IMR-90 (cell line): Measurements from ENCODE around the gene ZNF410. TPM values are rescaled to one million over a fixed set of nuclear protein-coding genes. Genes with fewer than 3 reads are reported as not detected.
A peak's percentile ranks its signal among the peaks of the same experiment; 100 is the strongest.

Experiments used
- ATAC-seq: fragments of 200-7000 bp; cut with Tn5 transposase; 2 replicates; pipeline ENCODE4 v1.9.1; 2020; ENCODE audit warnings: low read depth, mild to moderate bottlenecking, moderate library complexity
- BruUV-seq: library from RNA; stranded (reverse); fragments of 400-500 nt; replicated peaks from 2 replicates; lab custom pipeline; 2021; lab: Mats Ljungman, UMichigan
- CTCF ChIA-PET: fragments of 300-600 bp; formaldehyde crosslinking; extraction: SDS; loops from one replicate; lab custom pipeline; 2021; ENCODE audit warnings: antibody characterized with exemption; lab: Yijun Ruan, JAX
- POLR2A ChIA-PET: fragments of 300-600 bp; sonication (Branson Sonifier 250); formaldehyde crosslinking; loops from one replicate; lab custom pipeline; 2022; ENCODE audit warnings: antibody characterized with exemption; ENCODE audit not compliant: unreplicated experiment; lab: Charles Lee
- DNase-seq: peaks from one replicate; pipeline ENCODE4 v3.0.0; 2013
- H2AFZ ChIP-seq: replicated peaks from 2 replicates; pipeline ENCODE3; 2013; ENCODE audit warnings: low read length, mild to moderate bottlenecking; ENCODE audit not compliant: poor library complexity
- H2AK5ac ChIP-seq: 2 replicates; pipeline ENCODE4 v1.6.1; 2013; ENCODE audit warnings: low read depth, low read length, inconsistent platforms
- H2AK9ac ChIP-seq: replicated peaks from 2 replicates; pipeline ENCODE3; 2013; ENCODE audit warnings: mild to moderate bottlenecking, low read depth, low read length, moderate library complexity; ENCODE audit not compliant: poor library complexity
- H2BK120ac ChIP-seq: 2 replicates; pipeline ENCODE4 v1.6.1; 2013; ENCODE audit warnings: low read depth, low read length, inconsistent platforms
- H2BK15ac ChIP-seq: 3 replicates; pipeline ENCODE4 v1.6.1; 2013; ENCODE audit warnings: low read depth, low read length, inconsistent platforms
- H2BK20ac ChIP-seq: 2 replicates; pipeline ENCODE4 v1.6.1; 2013; ENCODE audit warnings: low read depth, mild to moderate bottlenecking, inconsistent platforms, low read length, moderate library complexity
- H2BK5ac ChIP-seq: 2 replicates; pipeline ENCODE4 v1.6.1; 2013; ENCODE audit warnings: mild to moderate bottlenecking, low read depth, low read length, inconsistent platforms; ENCODE audit not compliant: poor library complexity, severe bottlenecking
- H3K14ac ChIP-seq: replicated peaks from 2 replicates; pipeline ENCODE4 v1.6.1; 2013; ENCODE audit warnings: low read depth, low read length, inconsistent platforms
- H3K18ac ChIP-seq: 2 replicates; pipeline ENCODE4 v1.6.1; 2013; ENCODE audit warnings: low read depth, low read length, control low read depth
- H3K23ac ChIP-seq: 2 replicates; pipeline ENCODE4 v1.6.1; 2013; ENCODE audit warnings: low read depth, low read length, inconsistent platforms
- H3K27ac ChIP-seq: 2 replicates; pipeline ENCODE4 v1.5.1; 2013; ENCODE audit warnings: mild to moderate bottlenecking, control low read depth, low read length; ENCODE audit not compliant: insufficient read depth
- H3K27me3 ChIP-seq: 2 replicates; pipeline ENCODE4 v1.6.1; 2013; ENCODE audit warnings: low read length; ENCODE audit not compliant: control insufficient read depth, insufficient read depth
- H3K36me3 ChIP-seq: 2 replicates; pipeline ENCODE4 v1.6.1; 2013; ENCODE audit warnings: low read length, mixed read lengths; ENCODE audit not compliant: control insufficient read depth, insufficient read depth
- H3K4ac ChIP-seq: 2 replicates; pipeline ENCODE4 v1.6.1; 2013; ENCODE audit warnings: low read depth, low read length, inconsistent platforms
- H3K4me1 ChIP-seq: 2 replicates; pipeline ENCODE4 v1.6.1; 2013; ENCODE audit warnings: low read length, mixed read lengths; ENCODE audit not compliant: control insufficient read depth, insufficient read depth
- H3K4me2 ChIP-seq: 2 replicates; pipeline ENCODE4 v1.6.1; 2013; ENCODE audit warnings: low read depth, mild to moderate bottlenecking, control low read depth, low read length, moderate library complexity
- H3K4me3 ChIP-seq: 2 replicates; pipeline ENCODE4 v1.5.1; 2013; ENCODE audit warnings: low read depth, mild to moderate bottlenecking, control low read depth, low read length, moderate library complexity; ENCODE audit not compliant: insufficient read depth
- H3K56ac ChIP-seq: 2 replicates; pipeline ENCODE4 v1.6.1; 2013; ENCODE audit warnings: low read length, inconsistent platforms; ENCODE audit not compliant: insufficient read depth; ENCODE audit errors: extremely low read depth
- H3K79me1 ChIP-seq, 2 experiments: 2 replicates each; pipeline ENCODE4 v1.6.1; 2013; ENCODE audit warnings: low read length in 2 of 2, inconsistent platforms in 1 of 2, low read depth in 1 of 2
- H3K9ac ChIP-seq: 2 replicates; pipeline ENCODE4 v1.6.1; 2013; ENCODE audit warnings: low read depth, low read length, control low read depth
- H3K9me1 ChIP-seq: 2 replicates; pipeline ENCODE4 v1.6.1; 2013; ENCODE audit warnings: low read length, inconsistent platforms; ENCODE audit not compliant: insufficient read depth
- H3K9me3 ChIP-seq: 2 replicates; pipeline ENCODE4 v1.6.1; 2013; ENCODE audit warnings: low read length; ENCODE audit not compliant: control insufficient read depth, insufficient read depth
- H4K20me1 ChIP-seq: 2 replicates; pipeline ENCODE4 v1.6.1; 2013; ENCODE audit warnings: low read length, inconsistent platforms; ENCODE audit not compliant: insufficient read depth
- H4K5ac ChIP-seq: 2 replicates; pipeline ENCODE4 v1.6.1; 2013; ENCODE audit warnings: mild to moderate bottlenecking, low read depth, low read length, control low read depth
- H4K8ac ChIP-seq, 2 experiments: 2 replicates each; pipeline ENCODE4 v1.6.1; 2013; ENCODE audit warnings: low read depth in 2 of 2, low read length in 2 of 2, control low read depth in 1 of 2, inconsistent platforms in 1 of 2
- H4K91ac ChIP-seq: 2 replicates; pipeline ENCODE4 v1.6.1; 2013; ENCODE audit warnings: low read depth, low read length, inconsistent platforms; ENCODE audit not compliant: insufficient read depth
- BHLHE40 ChIP-seq: fragments of 150-350 bp; IDR thresholded peaks from 2 replicates; pipeline ENCODE4 v1.6.1; 2016; ENCODE audit warnings: mild to moderate bottlenecking, low read depth, low read length
- ELK1 ChIP-seq: fragments of 150-350 bp; IDR thresholded peaks from 2 replicates; pipeline ENCODE4 v1.6.1; 2016; ENCODE audit warnings: low read depth, mild to moderate bottlenecking, low read length, moderate library complexity, borderline replicate concordance
- FOS ChIP-seq: fragments of 150-350 bp; IDR thresholded peaks from 2 replicates; pipeline ENCODE4 v1.6.1; 2016; ENCODE audit warnings: low read depth, low read length
- MAFK ChIP-seq: IDR thresholded peaks from 2 replicates; pipeline ENCODE4 v1.6.1; 2012; ENCODE audit warnings: low read depth, low read length, improper control_type of control experiment
- MXI1 ChIP-seq: IDR thresholded peaks from 2 replicates; pipeline ENCODE4 v1.6.1; 2012; ENCODE audit warnings: low read depth, mild to moderate bottlenecking, low read length, moderate library complexity, borderline replicate concordance
- NFE2L2 ChIP-seq: fragments of 150-350 bp; IDR thresholded peaks from 2 replicates; pipeline ENCODE4 v1.6.1; 2016; ENCODE audit warnings: low read depth, mild to moderate bottlenecking, low read length
- RCOR1 ChIP-seq: IDR thresholded peaks from 2 replicates; pipeline ENCODE4 v1.6.1; 2012; ENCODE audit warnings: mild to moderate bottlenecking, low read length, improper control_type of control experiment; ENCODE audit not compliant: insufficient replicate concordance
- RFX5 ChIP-seq: IDR thresholded peaks from 2 replicates; pipeline ENCODE4 v1.8.0; 2012; ENCODE audit warnings: low read depth, mild to moderate bottlenecking, low read length, moderate library complexity
- WGBS, 2 experiments: methylation state at CpG; one replicate each; pipeline versions ENCODE4 v1.1.5 to v1.1.7; 2013; ENCODE audit warnings: missing lambda C conversion rate in 2 of 2; ENCODE audit not compliant: insufficient read length in 1 of 2; ENCODE audit errors: extremely low coverage in 2 of 2; 5-methylcytosine and 5-hydroxymethylcytosine counted together
- dilution Hi-C: fragments of 300-500 bp; cut with HindIII; formaldehyde crosslinking; loops from one replicate; pipeline ENCODE4 v1.14.3; 2018; ENCODE audit warnings: low sequenced_read_pairs; ENCODE audit not compliant: unreplicated experiment
- in situ Hi-C: fragments of 300-500 bp; cut with MboI; formaldehyde crosslinking; loops from 3 replicates; pipeline ENCODE4 v1.14.3; 2019; ENCODE audit warnings: low sequenced_read_pairs, inconsistent platforms, mixed read lengths
- intact Hi-C: fragments of 100-400 bp; cut with micrococcal nuclease; formaldehyde crosslinking; loops from 2 replicates; pipeline ENCODE4 v1.10.0; 2022
- polyA plus RNA-seq, 3 experiments: library from polyadenylated mRNA; depleted of rRNA; stranded (reverse); fragments of >200 nt; gene quantifications; 2 replicates each; pipeline ENCODE4 v1.2.3, GENCODE V29; 2012; ENCODE audit warnings: low replicate concordance in 1 of 3
- total RNA-seq: library from RNA; depleted of rRNA; stranded (reverse); fragments of >200 nt; gene quantifications from 2 replicates; pipeline ENCODE4 v1.2.3, GENCODE V29; 2012

The ZNF410 gene
- total and polyA plus RNA-seq, 2 of the 4 experiments (the other 2 are of a cell fraction), result 27.9 to 89.1 TPM

- no peak for TF ChIP-seq ELK1
- TF ChIP-seq BHLHE40, result peak; percentile 3; the same call in 1 of the 2 replicates
- no peak for TF ChIP-seq FOS
Measured at GRCh38 chr14:73949752-73950734, 63.4 kb downstream of the ZNF410 start, which contains the start of the genes COQ6 and FAM161B (continued).

- BruUV-seq, result no TSS peak
- Histone ChIP-seq H4K8ac (no peak overlapping the region), H3K4me2 (no peak overlapping the region), H4K20me1 (no peaks in the 10 kb centered on the region), H2BK15ac (no peak overlapping the region), H2BK20ac (no peak overlapping the region), H4K5ac (no peak overlapping the region), H3K23ac (no peak overlapping the region), H3K36me3 (peaks cover 24% of the 10 kb centered on the region), H4K91ac (no peak overlapping the region), H2AFZ (no peak overlapping the region), H3K4me3 (no peak overlapping the region), H3K4ac (no peak overlapping the region), H3K27ac (no peak overlapping the region), H2AK9ac (no peak overlapping the region), H3K27me3 (no peaks in the 10 kb centered on the region), H3K9me1 (0 out of 2 replicates have a peak, but pooled peaks cover 2% of the 10 kb centered on the region), H3K56ac (no peak overlapping the region), H3K14ac (no peak overlapping the region), H3K4me1 (no peaks in the 10 kb centered on the region; the same call in 1 of the 2 replicates), H3K9ac (no peak overlapping the region), H3K9me3 (no peaks in the 10 kb centered on the region), H3K18ac (no peak overlapping the region), H2AK5ac (no peak overlapping the region), H2BK120ac (no peak overlapping the region), H3K79me1 (peaks cover 17 to 29% of the 10 kb centered on the region in 2 experiments), H2BK5ac (no peak overlapping the region)
- no peak for ATAC-seq
- in situ Hi-C loops, result no loop called here
- DNase-seq, result no peak
- CTCF ChIA-PET, result no interaction called here
- WGBS, 2 experiments, result no CpG with 5 or more reads among the region's 1 CpG
- intact Hi-C loops, result no loop called here
- TF ChIP-seq RFX5 (no peak), MAFK (no peak), RCOR1 (no peak), NFE2L2 (no peak), MXI1 (no peak), FOS (no peak)
- POLR2A ChIA-PET, result no interaction called here
- dilution Hi-C loops, result no loop called here
Measured at GRCh38 chr14:73953731-73954130, 67.1 kb downstream of the ZNF410 start.
